Measurements from ENCODE around the gene FTO.

FTO gene

GRCh38 chr16:53924331-53925106, 220.6 kb downstream of the FTO start:
- no peaks in the 10 kb centered on the region for H3K9me3 ChIP-seq (ENCODE audit: control insufficient read depth, insufficient read depth, low read length)
- no CpG with 5 or more reads among the region's 8 CpGs for WGBS (ENCODE audit: insufficient coverage, insufficient read length)

GRCh38 chr16:53925107-53925410, 221.1 kb downstream of the FTO start:
- no peaks in the 10 kb centered on the region for H3K9me3 ChIP-seq (ENCODE audit: control insufficient read depth, insufficient read depth, low read length)
- DNase-seq (ENCODE audit: low read depth, low spot score): no peak
- WGBS (ENCODE audit: insufficient coverage, insufficient read length): no CpG with 5 or more reads among the region's 1 CpG
- no peaks in the 10 kb centered on the region for H3K27me3 ChIP-seq (ENCODE audit: control insufficient read depth, insufficient read depth, low read length)
- H3K4me3 ChIP-seq (ENCODE audit: low read length): no peak overlapping the region
- H3K36me3 ChIP-seq (ENCODE audit: control insufficient read depth, insufficient read depth, low read length): no peaks in the 10 kb centered on the region
- H3K27ac ChIP-seq (ENCODE audit: low read length): no peak overlapping the region
- H3K4me1 ChIP-seq (ENCODE audit: control insufficient read depth, insufficient read depth, low read length): no peaks in the 10 kb centered on the region

More at GRCh38 chr16:53924331-53925106, 220.6 kb downstream of the FTO start:
- Histone ChIP-seq H3K36me3 (ENCODE audit: control insufficient read depth, insufficient read depth, low read length) (no peaks in the 10 kb centered on the region), H3K4me1 (ENCODE audit: control insufficient read depth, insufficient read depth, low read length) (no peaks in the 10 kb centered on the region), H3K4me3 (ENCODE audit: low read length) (no peak overlapping the region), H3K27me3 (ENCODE audit: control insufficient read depth, insufficient read depth, low read length) (no peaks in the 10 kb centered on the region), H3K27ac (ENCODE audit: low read length) (no peak overlapping the region)
- no peak for DNase-seq (ENCODE audit: low read depth, low spot score)

GRCh38 chr16:53925526-53925925, 221.6 kb downstream of the FTO start:
- Histone ChIP-seq H3K27me3 (ENCODE audit: control insufficient read depth, insufficient read depth, low read length) (no peaks in the 10 kb centered on the region), H3K36me3 (ENCODE audit: control insufficient read depth, insufficient read depth, low read length) (no peaks in the 10 kb centered on the region), H3K9me3 (ENCODE audit: control insufficient read depth, insufficient read depth, low read length) (no peaks in the 10 kb centered on the region), H3K4me1 (ENCODE audit: control insufficient read depth, insufficient read depth, low read length) (no peaks in the 10 kb centered on the region), H3K27ac (ENCODE audit: low read length) (no peak overlapping the region), H3K4me3 (ENCODE audit: low read length) (no peak overlapping the region)
- DNase-seq (ENCODE audit: low read depth, low spot score): no peak
- no CpG with 5 or more reads among the region's 3 CpGs for WGBS (ENCODE audit: insufficient coverage, insufficient read length)

GRCh38 chr16:53926209-53926608, 222.3 kb downstream of the FTO start:
- DNase-seq (ENCODE audit: low read depth, low spot score): no peak
- no CpG with 5 or more reads among the region's 4 CpGs for WGBS (ENCODE audit: insufficient coverage, insufficient read length)
- H3K9me3 ChIP-seq (ENCODE audit: control insufficient read depth, insufficient read depth, low read length): no peaks in the 10 kb centered on the region

GRCh38 chr16:53932975-53933374, 229.0 kb downstream of the FTO start:
- whole genome bisulfite sequencing (ENCODE audit: insufficient coverage, insufficient read length): no CpG with 5 or more reads among the region's 2 CpGs
- DNase-seq (ENCODE audit: low read depth, low spot score): no peak

More at GRCh38 chr16:53926209-53926608, 222.3 kb downstream of the FTO start:
- Histone ChIP-seq H3K4me3 (ENCODE audit: low read length) (no peak overlapping the region), H3K36me3 (ENCODE audit: control insufficient read depth, insufficient read depth, low read length) (no peaks in the 10 kb centered on the region), H3K4me1 (ENCODE audit: control insufficient read depth, insufficient read depth, low read length) (no peaks in the 10 kb centered on the region), H3K27me3 (ENCODE audit: control insufficient read depth, insufficient read depth, low read length) (no peaks in the 10 kb centered on the region), H3K27ac (ENCODE audit: low read length) (no peak overlapping the region)

GRCh38 chr16:53933407-53933806, 229.5 kb downstream of the FTO start:
- Histone ChIP-seq H3K27ac (ENCODE audit: low read length) (no peak overlapping the region), H3K9me3 (ENCODE audit: control insufficient read depth, insufficient read depth, low read length) (no peaks in the 10 kb centered on the region), H3K27me3 (ENCODE audit: control insufficient read depth, insufficient read depth, low read length) (no peaks in the 10 kb centered on the region), H3K4me1 (ENCODE audit: control insufficient read depth, insufficient read depth, low read length) (no peaks in the 10 kb centered on the region), H3K36me3 (ENCODE audit: control insufficient read depth, insufficient read depth, low read length) (no peaks in the 10 kb centered on the region), H3K4me3 (ENCODE audit: low read length) (no peak overlapping the region)
- DNase-seq (ENCODE audit: low read depth, low spot score): no peak
- no CpG with 5 or more reads among the region's 3 CpGs for WGBS (ENCODE audit: insufficient coverage, insufficient read length)

More at GRCh38 chr16:53932975-53933374, 229.0 kb downstream of the FTO start:
- Histone ChIP-seq H3K27me3 (ENCODE audit: control insufficient read depth, insufficient read depth, low read length) (no peaks in the 10 kb centered on the region), H3K36me3 (ENCODE audit: control insufficient read depth, insufficient read depth, low read length) (no peaks in the 10 kb centered on the region), H3K9me3 (ENCODE audit: control insufficient read depth, insufficient read depth, low read length) (no peaks in the 10 kb centered on the region), H3K4me1 (ENCODE audit: control insufficient read depth, insufficient read depth, low read length) (no peaks in the 10 kb centered on the region), H3K4me3 (ENCODE audit: low read length) (no peak overlapping the region), H3K27ac (ENCODE audit: low read length) (no peak overlapping the region)

GRCh38 chr16:53936052-53936451, 232.1 kb downstream of the FTO start:
- Histone ChIP-seq H3K4me1 (ENCODE audit: control insufficient read depth, insufficient read depth, low read length) (no peaks in the 10 kb centered on the region), H3K9me3 (ENCODE audit: control insufficient read depth, insufficient read depth, low read length) (no peaks in the 10 kb centered on the region), H3K36me3 (ENCODE audit: control insufficient read depth, insufficient read depth, low read length) (no peaks in the 10 kb centered on the region), H3K27ac (ENCODE audit: low read length) (no peak overlapping the region), H3K27me3 (ENCODE audit: control insufficient read depth, insufficient read depth, low read length) (no peaks in the 10 kb centered on the region), H3K4me3 (ENCODE audit: low read length) (no peak overlapping the region)
- DNase-seq (ENCODE audit: low read depth, low spot score): no peak
- WGBS (ENCODE audit: insufficient coverage, insufficient read length): no CpG with 5 or more reads among the region's 2 CpGs

- Histone ChIP-seq H3K9me3 (ENCODE audit: control insufficient read depth, insufficient read depth, low read length) (no peaks in the 10 kb centered on the region), H3K36me3 (ENCODE audit: control insufficient read depth, insufficient read depth, low read length) (no peaks in the 10 kb centered on the region), H3K4me1 (ENCODE audit: control insufficient read depth, insufficient read depth, low read length) (no peaks in the 10 kb centered on the region), H3K27ac (ENCODE audit: low read length) (no peak overlapping the region), H3K27me3 (ENCODE audit: control insufficient read depth, insufficient read depth, low read length) (no peaks in the 10 kb centered on the region), H3K4me3 (ENCODE audit: low read length) (no peak overlapping the region)
- no CpG with 5 or more reads among the region's 5 CpGs for WGBS (ENCODE audit: insufficient coverage, insufficient read length)
- DNase-seq (ENCODE audit: low read depth, low spot score): no peak
These were observed 232.6 kb downstream of the FTO start for GRCh38 chr16:53936529-53936928.

- H3K9me3 ChIP-seq (ENCODE audit: control insufficient read depth, insufficient read depth, low read length): no peaks in the 10 kb centered on the region
- H3K27ac ChIP-seq (ENCODE audit: low read length): no peak overlapping the region
- H3K4me1 ChIP-seq (ENCODE audit: control insufficient read depth, insufficient read depth, low read length): no peaks in the 10 kb centered on the region
- no peak overlapping the region for H3K4me3 ChIP-seq (ENCODE audit: low read length)
- no peaks in the 10 kb centered on the region for H3K36me3 ChIP-seq (ENCODE audit: control insufficient read depth, insufficient read depth, low read length)
- no peaks in the 10 kb centered on the region for H3K27me3 ChIP-seq (ENCODE audit: control insufficient read depth, insufficient read depth, low read length)
- no peak for DNase-seq (ENCODE audit: low read depth, low spot score)
- no CpG with 5 or more reads among the region's 10 CpGs for WGBS (ENCODE audit: insufficient coverage, insufficient read length)
These were observed 233.4 kb downstream of the FTO start for GRCh38 chr16:53937161-53937880.

GRCh38 chr16:53944025-53944424, 240.1 kb downstream of the FTO start:
- H3K4me1 ChIP-seq (ENCODE audit: control insufficient read depth, insufficient read depth, low read length): no peaks in the 10 kb centered on the region
- H3K36me3 ChIP-seq (ENCODE audit: control insufficient read depth, insufficient read depth, low read length): no peaks in the 10 kb centered on the region
- H3K9me3 ChIP-seq (ENCODE audit: control insufficient read depth, insufficient read depth, low read length): no peaks in the 10 kb centered on the region
- no peak overlapping the region for H3K4me3 ChIP-seq (ENCODE audit: low read length)
- H3K27ac ChIP-seq (ENCODE audit: low read length): no peak overlapping the region
- no peaks in the 10 kb centered on the region; the same call in 1 of the 2 replicates for H3K27me3 ChIP-seq (ENCODE audit: control insufficient read depth, insufficient read depth, low read length)
- no peak for DNase-seq (ENCODE audit: low read depth, low spot score)
- no CpG with 5 or more reads among the region's 2 CpGs for WGBS (ENCODE audit: insufficient coverage, insufficient read length)

Data from iPS DF 6.9 (cell line).